K562 (cell line): ENCODE measurements around the gene ZNF567.

Experiments
- TF ChIP-seq, protein P1 (sequence below), 3 experiments: IDR thresholded peaks in 2 of 3; conservative IDR thresholded peaks in 1 of 3; 2 replicates each; pipeline ENCODE4 v1.5.1; 2011 to 2012; ENCODE audit warnings: low read length in 3 of 3, mild to moderate bottlenecking in 3 of 3, control low read depth in 2 of 3, improper control_type of control experiment in 1 of 3, inconsistent platforms in 1 of 3, low read depth in 1 of 3, mixed read lengths in 1 of 3, moderate library complexity in 1 of 3; ENCODE audit not compliant: insufficient read depth in 2 of 3
- TF ChIP-seq, protein P2 (sequence below): sonication (generic); formaldehyde crosslinking; IDR thresholded peaks from 2 replicates; pipeline ENCODE4 v1.8.0; 2022; ENCODE audit warnings: missing genetic modification reagents, mild to moderate bottlenecking, moderate library complexity, borderline replicate concordance

DNA sequence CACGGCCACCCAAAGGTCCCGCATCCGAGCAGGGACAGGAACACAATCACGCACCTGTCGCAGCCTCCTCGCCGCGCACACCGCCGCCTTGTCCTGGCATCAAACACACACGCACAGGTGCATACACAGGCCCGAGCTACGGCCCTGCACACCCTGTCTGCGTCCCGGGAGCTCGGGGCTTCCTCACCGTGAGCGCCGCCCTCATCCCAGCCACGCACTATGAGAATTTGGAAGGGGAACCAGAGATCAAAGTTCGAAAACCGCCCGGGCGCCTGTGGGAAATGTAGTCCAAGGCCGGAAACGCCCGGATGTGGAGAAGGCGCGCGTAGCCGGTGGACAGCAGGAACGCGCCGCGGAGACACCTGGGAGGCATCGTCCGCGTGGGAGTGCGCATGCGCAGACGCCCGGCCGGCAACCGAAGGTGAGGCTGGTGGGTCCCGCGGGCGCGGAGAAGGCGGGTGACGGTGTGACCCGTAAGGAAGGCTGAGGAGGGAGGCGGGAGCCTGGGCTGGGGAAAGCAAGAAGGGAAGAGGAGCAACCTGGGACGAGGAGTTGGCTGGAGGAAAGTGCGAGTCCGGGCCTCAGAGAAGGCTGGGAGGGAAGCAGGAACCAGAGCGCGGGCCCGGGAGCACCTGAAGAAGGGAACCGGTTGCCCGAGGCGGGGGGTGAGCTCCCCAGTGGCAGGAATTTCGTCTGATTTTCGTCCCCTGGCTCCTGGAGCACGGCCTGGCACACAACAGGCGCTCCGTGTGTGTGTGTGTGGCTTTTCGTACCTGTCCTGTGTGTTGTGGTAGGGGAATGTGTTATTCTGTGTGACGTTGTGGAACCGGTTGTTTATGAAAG lies at the start of gene ZNF567:
- TF ChIP-seq, protein P1, sequence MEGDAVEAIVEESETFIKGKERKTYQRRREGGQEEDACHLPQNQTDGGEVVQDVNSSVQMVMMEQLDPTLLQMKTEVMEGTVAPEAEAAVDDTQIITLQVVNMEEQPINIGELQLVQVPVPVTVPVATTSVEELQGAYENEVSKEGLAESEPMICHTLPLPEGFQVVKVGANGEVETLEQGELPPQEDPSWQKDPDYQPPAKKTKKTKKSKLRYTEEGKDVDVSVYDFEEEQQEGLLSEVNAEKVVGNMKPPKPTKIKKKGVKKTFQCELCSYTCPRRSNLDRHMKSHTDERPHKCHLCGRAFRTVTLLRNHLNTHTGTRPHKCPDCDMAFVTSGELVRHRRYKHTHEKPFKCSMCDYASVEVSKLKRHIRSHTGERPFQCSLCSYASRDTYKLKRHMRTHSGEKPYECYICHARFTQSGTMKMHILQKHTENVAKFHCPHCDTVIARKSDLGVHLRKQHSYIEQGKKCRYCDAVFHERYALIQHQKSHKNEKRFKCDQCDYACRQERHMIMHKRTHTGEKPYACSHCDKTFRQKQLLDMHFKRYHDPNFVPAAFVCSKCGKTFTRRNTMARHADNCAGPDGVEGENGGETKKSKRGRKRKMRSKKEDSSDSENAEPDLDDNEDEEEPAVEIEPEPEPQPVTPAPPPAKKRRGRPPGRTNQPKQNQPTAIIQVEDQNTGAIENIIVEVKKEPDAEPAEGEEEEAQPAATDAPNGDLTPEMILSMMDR (IDR thresholded peaks at IDR 0.05 in 2 of 3, conservative IDR thresholded peaks at IDR 0.05 in 1 of 3; ENCODE audit: insufficient read depth in 2 of 3, low read depth in 1 of 3, low read length in 3 of 3), result 0 out of 6 replicates have a peak, but pooled peaks of 1 of the 3 experiments have one; percentile 4
- TF ChIP-seq, protein P2, sequence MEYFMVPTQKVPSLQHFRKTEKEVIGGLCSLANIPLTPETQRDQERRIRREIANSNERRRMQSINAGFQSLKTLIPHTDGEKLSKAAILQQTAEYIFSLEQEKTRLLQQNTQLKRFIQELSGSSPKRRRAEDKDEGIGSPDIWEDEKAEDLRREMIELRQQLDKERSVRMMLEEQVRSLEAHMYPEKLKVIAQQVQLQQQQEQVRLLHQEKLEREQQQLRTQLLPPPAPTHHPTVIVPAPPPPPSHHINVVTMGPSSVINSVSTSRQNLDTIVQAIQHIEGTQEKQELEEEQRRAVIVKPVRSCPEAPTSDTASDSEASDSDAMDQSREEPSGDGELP, result peak; percentile 72; the same call in 1 of the 2 replicates
